Measurements from ENCODE around the gene MAG. TPM values are rescaled to one million over a fixed set of nuclear protein-coding genes. Genes with fewer than 3 reads are reported as not detected.

MAG gene
- total RNA-seq, 2 experiments from 2014 or later: not detected

DNA sequence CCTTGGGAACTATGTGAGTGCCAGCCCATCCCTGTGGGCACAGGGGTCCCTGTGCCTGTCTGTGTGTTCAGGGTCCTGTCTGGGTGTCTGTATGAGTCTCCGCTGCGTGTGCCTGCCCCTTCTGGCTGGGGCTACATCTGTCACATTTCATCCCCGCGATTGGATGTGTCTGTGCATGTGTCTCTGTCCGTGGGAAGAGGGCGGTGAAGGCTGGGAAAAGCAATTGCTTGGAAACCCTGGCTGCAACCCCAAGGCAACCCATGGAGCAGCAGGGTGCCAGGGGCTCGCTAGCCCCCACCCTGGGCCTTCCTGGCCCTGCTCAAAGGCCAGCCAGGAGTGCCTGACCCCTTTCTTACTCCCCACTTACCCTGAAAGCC, 1.4 kb downstream of the MAG start:
- H3K4me3 Mint-ChIP-seq: no peak overlapping the region
- H3K4me3 ChIP-seq (ENCODE audit: low read length): no peak overlapping the region
- H3K9me3 ChIP-seq (ENCODE audit: control insufficient read depth in 1 of 2, insufficient read depth in 1 of 2, low read length in 2 of 2): no peaks in the 10 kb centered on the region
- H3K27ac Mint-ChIP-seq: no peak overlapping the region
- DNase-seq (no peak), ATAC-seq (ENCODE audit: poor library complexity) (no peak)
- H3K9me3 Mint-ChIP-seq: no peaks in the 10 kb centered on the region
- intact Hi-C loops (cut with DNase I, micrococcal nuclease): no loop called here
- ChIA-PET CTCF (no interaction called here), POLR2A (no interaction called here)
- no peak overlapping the region for H3K27ac ChIP-seq (ENCODE audit: low read depth in 1 of 2, low read length in 2 of 2)
- H3K4me1 ChIP-seq (ENCODE audit: insufficient read depth, low read length): peaks cover 17% of the 10 kb centered on the region
- peaks cover 7% of the 10 kb centered on the region for H3K4me1 Mint-ChIP-seq (ENCODE audit: low read depth)
- no peaks in the 10 kb centered on the region for H3K27me3 Mint-ChIP-seq
- no peaks in the 10 kb centered on the region for H3K36me3 ChIP-seq (ENCODE audit: insufficient read depth, low read length)
- TF ChIP-seq CTCF (IDR thresholded peaks at IDR 0.05): no peak
- H3K27me3 ChIP-seq (ENCODE audit: control insufficient read depth in 1 of 2, insufficient read depth in 2 of 2, low read length in 2 of 2): no peaks in the 10 kb centered on the region
- H3K36me3 Mint-ChIP-seq (ENCODE audit: low read depth): no peaks in the 10 kb centered on the region

- Mint-ChIP-seq H3K27ac (no peak overlapping the region), H3K4me3 (no peak overlapping the region), H3K4me1 (ENCODE audit: low read depth) (peaks cover 7% of the 10 kb centered on the region), H3K27me3 (no peaks in the 10 kb centered on the region), H3K9me3 (no peaks in the 10 kb centered on the region), H3K36me3 (ENCODE audit: low read depth) (no peaks in the 10 kb centered on the region)
- POLR2A ChIA-PET: no interaction called here
- H3K27ac ChIP-seq (ENCODE audit: low read depth in 1 of 2, low read length in 2 of 2): no peak overlapping the region
- H3K4me1 ChIP-seq (ENCODE audit: insufficient read depth, low read length): peaks cover 17% of the 10 kb centered on the region
- CTCF ChIA-PET: no interaction called here
- no peaks in the 10 kb centered on the region for H3K36me3 ChIP-seq (ENCODE audit: insufficient read depth, low read length)
- ATAC-seq (ENCODE audit: poor library complexity): no peak
- no peaks in the 10 kb centered on the region for H3K27me3 ChIP-seq (ENCODE audit: control insufficient read depth in 1 of 2, insufficient read depth in 2 of 2, low read length in 2 of 2)
- no peak for TF ChIP-seq CTCF (IDR thresholded peaks at IDR 0.05)
- H3K4me3 ChIP-seq (ENCODE audit: low read length): no peak overlapping the region
- H3K9me3 ChIP-seq (ENCODE audit: control insufficient read depth in 1 of 2, insufficient read depth in 1 of 2, low read length in 2 of 2): no peaks in the 10 kb centered on the region
- intact Hi-C loops (cut with DNase I, micrococcal nuclease): no loop called here
- DNase-seq: no peak
Observed at GRCh38 chr19:35293808-35294207, 1.8 kb downstream of the MAG start.

DNA sequence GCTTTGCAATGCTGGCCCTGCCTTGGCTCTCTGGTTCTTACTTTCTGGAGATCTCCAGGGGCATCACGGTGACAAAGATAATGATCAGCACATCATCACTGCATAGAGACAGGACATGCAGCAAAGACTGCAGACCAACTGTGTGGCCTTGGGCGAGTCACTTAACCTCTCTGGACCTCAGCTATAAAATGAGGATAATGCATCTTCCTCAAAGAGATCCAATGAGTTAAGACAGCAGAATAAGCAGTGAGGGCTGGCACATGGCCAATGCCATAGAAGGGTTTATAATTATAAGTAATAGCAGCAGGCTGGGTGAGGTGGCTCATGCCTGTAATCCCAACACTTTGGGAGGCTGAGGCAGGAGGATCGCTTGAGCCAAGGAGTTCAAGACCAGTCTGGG, 2.4 kb downstream of the MAG start:
- no peaks in the 10 kb centered on the region for H3K9me3 ChIP-seq (ENCODE audit: control insufficient read depth in 1 of 2, insufficient read depth in 1 of 2, low read length in 2 of 2)
- ATAC-seq (ENCODE audit: poor library complexity): no peak
- Mint-ChIP-seq H3K36me3 (ENCODE audit: low read depth) (no peaks in the 10 kb centered on the region), H3K27ac (no peak overlapping the region), H3K9me3 (no peaks in the 10 kb centered on the region), H3K4me3 (no peak overlapping the region), H3K27me3 (no peaks in the 10 kb centered on the region), H3K4me1 (ENCODE audit: low read depth) (peaks cover 7% of the 10 kb centered on the region)
- H3K4me3 ChIP-seq (ENCODE audit: low read length): no peak overlapping the region
- POLR2A ChIA-PET: no interaction called here
- H3K36me3 ChIP-seq (ENCODE audit: insufficient read depth, low read length): no peaks in the 10 kb centered on the region
- H3K27me3 ChIP-seq (ENCODE audit: control insufficient read depth in 1 of 2, insufficient read depth in 2 of 2, low read length in 2 of 2): no peaks in the 10 kb centered on the region
- DNase-seq: no peak
- H3K4me1 ChIP-seq (ENCODE audit: insufficient read depth, low read length): peaks cover 17% of the 10 kb centered on the region
- CTCF ChIA-PET: no interaction called here
- no peak overlapping the region for H3K27ac ChIP-seq (ENCODE audit: low read depth in 1 of 2, low read length in 2 of 2)
- TF ChIP-seq CTCF (IDR thresholded peaks at IDR 0.05): no peak
- intact Hi-C loops (cut with DNase I, micrococcal nuclease): no loop called here

All from CD4-positive, alpha-beta T cell (primary cell).